Measurements from ENCODE around the gene ING2.
"Not testable (repeated sequence)": the region's sequence is repeated elsewhere in the genome, so short reads cannot be mapped to it uniquely, and the experiment has no call there.

Gene ING2

GRCh38 chr4:183504930-183505610 lies at the start of gene ING2:
TSS of gene ING2 (plus strand) at chr4:183505058. CDS start at chr4:183505196, 138 bp downstream.
- DNase-seq, result no peak

GRCh38 chr4:183455431-183456195 lies 49.2 kb upstream of the ING2 start:
- no peak for DNase-seq

- DNase-seq, result no peak
Observed at GRCh38 chr4:183458005-183458404, 46.9 kb upstream of the ING2 start.

GRCh38 chr4:183463903-183464619 lies 40.8 kb upstream of the ING2 start:
- DNase-seq, result not testable (repeated sequence)

- not testable (repeated sequence) for DNase-seq
Observed at GRCh38 chr4:183465879-183466278, 39.0 kb upstream of the ING2 start.

GRCh38 chr4:183467246-183467645 lies 37.6 kb upstream of the ING2 start:
- DNase-seq, result no peak

GRCh38 chr4:183468210-183469095 lies 36.4 kb upstream of the ING2 start:
- no peak for DNase-seq

GRCh38 chr4:183469285-183469684 lies 35.6 kb upstream of the ING2 start:
- DNase-seq, result no peak

GRCh38 chr4:183469936-183470335 lies 34.9 kb upstream of the ING2 start:
- DNase-seq, result no peak

GRCh38 chr4:183470821-183471220 lies 34.0 kb upstream of the ING2 start:
- no peak for DNase-seq

- DNase-seq, result peak; percentile 78
Observed at GRCh38 chr4:183471946-183472708, 32.7 kb upstream of the ING2 start.

GRCh38 chr4:183478123-183478522 lies 26.7 kb upstream of the ING2 start:
- no peak for DNase-seq

GRCh38 chr4:183478926-183479325 lies 25.9 kb upstream of the ING2 start:
- DNase-seq, result no peak

GRCh38 chr4:183482515-183483095 lies 22.3 kb upstream of the ING2 start:
- not testable (repeated sequence) for DNase-seq

GRCh38 chr4:183483997-183484396 lies 20.9 kb upstream of the ING2 start:
- no peak for DNase-seq

- no peak for DNase-seq
Observed at GRCh38 chr4:183485411-183486160, 19.3 kb upstream of the ING2 start.

- no peak for DNase-seq
Observed at GRCh38 chr4:183492791-183493222, 12.1 kb upstream of the ING2 start.

- DNase-seq, result no peak
Observed at GRCh38 chr4:183493246-183493645, 11.6 kb upstream of the ING2 start.

- DNase-seq, result no peak
Observed at GRCh38 chr4:183495184-183495583, 9.7 kb upstream of the ING2 start.

GRCh38 chr4:183499389-183499788 lies 5.5 kb upstream of the ING2 start:
- no peak for DNase-seq

- no peak for DNase-seq
Observed at GRCh38 chr4:183499801-183500200, 5.1 kb upstream of the ING2 start.
